Measurements from ENCODE around the gene CACNA2D3.

DNA sequence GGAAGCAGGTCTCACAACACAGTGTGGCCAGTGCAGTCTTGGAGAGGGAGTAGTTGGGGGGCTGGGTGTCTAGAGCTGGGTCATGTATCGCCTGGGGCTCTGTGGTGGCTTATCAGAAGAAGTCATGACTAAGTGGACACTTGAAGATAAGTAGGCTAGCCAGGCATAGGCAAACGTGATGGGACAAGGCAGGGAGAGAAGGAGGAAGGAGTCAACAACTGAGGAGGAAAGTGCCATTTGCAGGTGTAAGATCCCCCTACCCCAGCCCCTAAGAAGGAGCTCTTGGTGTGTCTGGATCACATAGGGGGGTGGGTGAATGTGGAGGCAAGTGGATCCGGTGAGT is 453.2 kb downstream of the CACNA2D3 start:
- TF ChIP-seq, protein P1, sequence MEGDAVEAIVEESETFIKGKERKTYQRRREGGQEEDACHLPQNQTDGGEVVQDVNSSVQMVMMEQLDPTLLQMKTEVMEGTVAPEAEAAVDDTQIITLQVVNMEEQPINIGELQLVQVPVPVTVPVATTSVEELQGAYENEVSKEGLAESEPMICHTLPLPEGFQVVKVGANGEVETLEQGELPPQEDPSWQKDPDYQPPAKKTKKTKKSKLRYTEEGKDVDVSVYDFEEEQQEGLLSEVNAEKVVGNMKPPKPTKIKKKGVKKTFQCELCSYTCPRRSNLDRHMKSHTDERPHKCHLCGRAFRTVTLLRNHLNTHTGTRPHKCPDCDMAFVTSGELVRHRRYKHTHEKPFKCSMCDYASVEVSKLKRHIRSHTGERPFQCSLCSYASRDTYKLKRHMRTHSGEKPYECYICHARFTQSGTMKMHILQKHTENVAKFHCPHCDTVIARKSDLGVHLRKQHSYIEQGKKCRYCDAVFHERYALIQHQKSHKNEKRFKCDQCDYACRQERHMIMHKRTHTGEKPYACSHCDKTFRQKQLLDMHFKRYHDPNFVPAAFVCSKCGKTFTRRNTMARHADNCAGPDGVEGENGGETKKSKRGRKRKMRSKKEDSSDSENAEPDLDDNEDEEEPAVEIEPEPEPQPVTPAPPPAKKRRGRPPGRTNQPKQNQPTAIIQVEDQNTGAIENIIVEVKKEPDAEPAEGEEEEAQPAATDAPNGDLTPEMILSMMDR (optimal IDR thresholded peaks at IDR 0.05 in 1 of 3, IDR thresholded peaks at IDR 0.05 in 1 of 3, conservative IDR thresholded peaks at IDR 0.05 in 1 of 3; ENCODE audit: extremely low read depth in 1 of 3, insufficient read depth in 2 of 3, low read length in 3 of 3): no peak
- no peak for TF ChIP-seq EZH2 (IDR thresholded peaks at IDR 0.05; ENCODE audit: low read length)
